HG03066 (cell line): ENCODE measurements around the gene LAMTOR2.
A peak's percentile ranks its signal among the peaks of the same experiment; 100 is the strongest.

Experiments
- ATAC-seq: cut with Tn5 transposase; IDR thresholded peaks from one replicate; pipeline ENCODE4 v1.9.1; 2021; ENCODE audit warnings: low read depth; ENCODE audit not compliant: unreplicated experiment

The LAMTOR2 gene

DNA sequence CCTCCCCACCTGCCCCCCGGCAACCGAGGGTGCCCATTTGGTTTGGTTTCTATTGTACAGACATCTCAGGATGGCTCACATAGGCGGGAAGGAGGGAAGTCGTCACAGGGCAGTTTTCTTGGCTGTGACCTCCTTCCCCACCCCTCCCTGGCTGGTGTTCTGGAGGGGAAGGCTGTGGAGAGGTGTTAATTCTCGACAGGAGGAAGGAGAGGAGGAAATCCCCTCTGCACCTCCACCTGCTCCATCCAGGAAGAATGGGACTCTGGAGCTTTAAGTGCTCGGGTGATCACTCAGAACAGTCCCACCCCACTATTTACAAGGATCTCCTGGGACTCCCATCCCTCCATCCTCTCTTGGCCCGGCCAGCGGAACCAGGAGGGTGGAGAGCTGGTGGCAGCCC is 20.1 kb downstream of the LAMTOR2 start:
- no peak for ATAC-seq

- no peak for ATAC-seq
Measured at GRCh38 chr1:156075162-156075561, 20.6 kb downstream of the LAMTOR2 start.

GRCh38 chr1:156075775-156076204 is 21.2 kb downstream of the LAMTOR2 start:
- no peak for ATAC-seq

DNA sequence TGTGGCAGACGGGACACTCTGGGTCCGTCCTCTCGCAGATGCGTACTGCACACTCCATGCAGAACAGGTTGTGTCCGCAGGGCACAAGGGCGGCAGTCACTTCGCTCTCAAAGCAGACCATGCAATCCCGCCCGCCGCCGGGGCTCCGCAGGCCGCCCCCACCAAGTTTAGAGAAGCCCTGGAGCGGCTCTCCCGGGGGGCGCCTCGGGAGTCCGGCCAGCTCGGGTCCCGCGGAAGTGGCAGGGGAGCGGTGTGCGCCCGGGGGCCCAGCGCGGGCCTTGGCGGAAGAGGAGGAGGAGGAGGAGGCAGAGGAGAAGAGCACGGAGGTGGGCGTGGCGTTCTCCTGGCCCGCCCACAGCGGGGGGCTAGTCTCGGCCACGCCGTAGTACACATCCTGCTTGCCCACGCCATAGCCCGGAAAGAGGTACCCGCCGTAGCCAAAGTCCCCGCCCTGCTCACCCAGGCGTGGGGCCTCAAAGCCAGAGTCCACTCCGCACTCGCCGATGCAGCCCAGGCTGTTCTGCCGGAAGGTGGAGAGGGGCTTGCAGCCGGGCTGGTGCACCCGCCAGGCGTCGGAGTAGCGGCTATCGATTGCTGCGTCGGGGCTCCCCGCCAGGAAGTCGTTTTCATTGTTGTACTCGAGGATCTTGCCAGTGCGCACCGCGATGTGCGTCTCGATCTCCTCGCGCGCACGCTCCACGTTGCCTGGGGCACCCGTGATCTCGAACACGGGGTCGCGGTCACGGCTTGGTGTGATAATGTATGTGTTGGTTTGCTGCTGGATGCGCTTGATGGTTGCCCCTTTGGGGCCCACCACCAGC is 22.2 kb downstream of the LAMTOR2 start:
- ATAC-seq, result peak; percentile 78

- ATAC-seq, result no peak
Measured at GRCh38 chr1:156077430-156077760, 22.8 kb downstream of the LAMTOR2 start.

DNA sequence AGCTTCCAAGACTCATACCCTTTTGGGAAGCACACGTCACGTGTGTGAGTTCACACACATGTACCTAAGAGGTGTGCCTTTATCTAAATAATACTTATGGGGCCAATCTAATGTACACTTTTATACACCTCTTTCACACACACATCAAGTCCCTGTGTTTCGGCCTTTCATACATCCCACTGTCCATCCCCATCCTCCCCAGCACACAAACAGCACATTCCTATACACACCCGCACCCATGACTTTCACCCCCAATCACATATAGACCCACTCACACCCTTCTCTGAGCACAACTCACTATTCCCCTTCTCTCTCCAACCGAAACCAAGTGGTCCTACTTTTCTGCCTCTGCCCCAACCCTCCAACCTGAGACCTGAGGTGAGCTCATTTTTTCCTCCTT is 24.1 kb downstream of the LAMTOR2 start:
- no peak for ATAC-seq

GRCh38 chr1:156079762-156080161 is 25.2 kb downstream of the LAMTOR2 start:
- no peak for ATAC-seq

GRCh38 chr1:156080241-156080862 is 25.8 kb downstream of the LAMTOR2 start:
- no peak for ATAC-seq

GRCh38 chr1:156080863-156081179 is 26.2 kb downstream of the LAMTOR2 start:
- no peak for ATAC-seq

DNA sequence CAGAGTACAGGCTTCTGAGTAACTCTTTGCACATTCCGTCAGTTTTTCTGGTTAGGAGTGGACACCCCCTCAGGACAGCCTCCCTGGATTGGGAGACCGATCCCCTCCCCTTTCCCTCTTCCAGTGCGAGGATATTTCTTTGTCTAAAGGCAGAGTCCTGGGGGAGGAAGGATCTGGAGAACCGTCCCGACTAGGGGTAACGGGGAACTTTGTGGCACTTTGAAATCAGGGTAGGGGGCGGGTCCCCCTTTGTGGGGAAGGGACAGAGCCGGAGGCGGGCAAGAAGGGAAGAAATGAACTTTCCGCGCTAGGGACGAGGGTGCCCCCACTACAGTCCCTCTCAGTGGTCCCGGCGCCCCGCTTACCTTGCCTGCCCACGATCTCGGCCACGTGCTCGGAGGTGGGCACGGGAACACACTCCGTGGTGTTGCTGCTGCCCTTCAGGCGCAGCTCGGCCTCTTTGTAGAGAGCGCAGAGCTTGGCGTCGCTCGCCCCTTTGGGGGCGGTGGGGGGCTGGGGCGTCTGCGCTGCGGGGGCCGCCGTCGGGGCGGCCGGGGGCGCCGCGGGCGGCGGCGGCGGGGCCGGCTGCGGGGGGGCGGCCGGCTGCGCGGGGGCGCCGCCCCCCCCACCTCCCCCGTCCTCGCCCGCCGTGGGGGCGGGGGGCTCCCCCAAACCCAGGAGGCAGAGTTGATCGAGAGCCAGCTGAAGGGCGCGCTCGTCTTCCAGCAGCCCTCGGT is 26.8 kb downstream of the LAMTOR2 start:
- no peak for ATAC-seq

DNA sequence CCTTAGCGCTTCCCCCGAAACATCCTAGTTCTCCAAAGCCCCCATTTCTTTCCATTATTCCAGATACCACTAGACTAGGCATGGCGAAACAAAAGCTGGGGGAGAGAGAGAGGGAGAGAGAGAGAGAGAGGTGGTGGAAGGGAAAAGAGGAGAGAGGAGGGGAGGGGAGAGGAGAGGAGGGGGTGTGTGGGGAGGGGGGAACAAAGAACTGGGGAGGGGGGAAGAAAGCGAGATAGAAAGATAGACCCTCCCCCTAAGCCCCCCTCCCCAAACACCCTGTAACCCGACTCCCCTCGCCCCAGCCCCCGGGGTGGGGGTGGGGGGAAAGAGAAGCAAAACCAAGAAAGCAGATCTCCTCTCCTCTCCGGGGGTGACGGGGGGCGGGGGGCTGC is 27.3 kb downstream of the LAMTOR2 start:
- ATAC-seq, result no peak

DNA sequence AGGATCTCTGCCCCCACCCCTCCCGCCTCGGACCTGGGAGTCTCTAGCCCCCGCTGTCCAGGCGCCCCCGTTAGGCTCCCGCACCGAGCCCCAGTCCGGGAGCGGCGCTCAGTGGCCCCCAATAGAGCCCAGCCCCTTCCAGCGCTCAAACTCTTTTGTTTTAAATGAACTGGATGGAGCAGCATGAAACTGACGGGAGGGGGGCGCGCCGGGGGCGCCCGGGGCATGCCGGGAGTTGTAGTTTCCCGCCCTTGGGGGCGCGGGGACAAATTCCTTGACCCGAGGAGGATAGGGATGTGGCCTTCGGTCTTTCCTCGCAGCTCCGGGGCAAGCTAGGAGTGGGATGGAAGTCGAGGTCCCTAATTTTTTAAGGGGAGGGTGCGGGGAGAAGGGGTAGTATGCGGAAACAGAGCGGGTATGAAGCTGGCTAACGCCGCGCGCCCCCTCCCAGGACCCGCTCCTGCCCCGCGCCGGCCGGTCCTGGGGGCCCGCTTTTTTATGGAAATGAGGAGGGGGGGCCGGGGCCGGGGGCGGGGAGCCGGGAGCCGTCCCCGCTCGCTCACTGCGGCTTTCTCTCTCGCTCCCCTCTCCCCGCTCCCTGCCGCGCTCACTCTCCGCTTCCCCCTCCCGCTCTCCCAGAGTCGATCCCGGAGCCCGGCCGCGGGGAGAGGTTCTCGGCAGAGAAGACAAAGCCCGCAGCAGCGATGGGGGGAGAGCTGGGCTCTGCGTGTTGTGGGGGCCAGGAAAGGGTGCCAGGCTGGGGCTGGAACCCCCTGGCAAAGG is 27.9 kb downstream of the LAMTOR2 start, which contains the start of gene MEX3A:
Gene MEX3A, minus strand, starts transcription at position 157 of the 783 bp plus-strand sequence. CDS start 467 bp downstream, outside the sequence.
- ATAC-seq, result peak; percentile 78

DNA sequence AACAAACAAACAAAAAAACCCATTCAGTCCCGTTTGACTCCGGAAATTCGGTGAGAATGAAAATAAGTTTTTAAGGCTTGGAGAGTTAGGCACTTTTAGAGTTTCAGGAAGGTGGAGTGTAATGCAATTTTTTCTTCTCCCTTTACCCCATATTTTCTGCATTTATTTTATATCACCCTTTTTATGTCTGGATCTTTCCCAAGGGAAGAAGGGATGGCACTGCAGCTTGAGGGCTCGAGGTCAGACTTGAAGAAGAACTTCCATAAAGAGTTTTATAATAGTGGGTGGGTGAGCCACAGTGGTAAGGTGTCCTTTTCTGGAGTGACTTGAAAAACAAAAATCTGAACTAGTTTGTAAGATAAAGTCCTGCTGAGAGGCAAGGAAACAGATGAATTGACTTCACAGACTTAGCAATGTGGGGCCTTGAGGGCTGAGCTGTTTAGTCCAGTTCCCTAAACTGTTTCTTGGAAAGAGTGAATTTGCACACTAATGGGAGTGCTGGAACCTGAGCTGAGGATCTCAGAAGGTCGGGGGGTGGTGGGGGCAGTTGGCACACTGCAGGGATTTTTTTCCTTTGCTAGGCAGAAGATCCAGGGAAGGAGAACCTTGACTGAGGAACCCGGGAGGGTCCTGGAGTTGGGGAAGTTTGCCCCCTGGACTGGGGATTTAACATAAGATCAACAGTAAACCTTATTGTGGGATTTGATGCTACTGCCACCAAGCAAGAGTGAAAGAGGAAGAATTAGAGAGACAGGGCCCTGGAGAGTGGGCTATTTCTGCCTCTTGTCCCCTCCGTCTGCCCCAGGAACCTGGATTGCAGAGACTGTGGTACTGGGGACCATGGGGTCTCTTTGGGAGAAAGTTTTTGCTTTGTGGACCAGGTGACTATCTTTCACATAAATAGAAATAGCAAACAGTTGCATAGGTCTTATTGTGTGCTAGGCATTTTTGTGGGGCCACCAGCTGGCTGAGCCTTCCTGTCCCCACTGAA is 29.5 kb downstream of the LAMTOR2 start:
- no peak for ATAC-seq

GRCh38 chr1:156086256-156086662 is 31.7 kb downstream of the LAMTOR2 start:
- no peak for ATAC-seq

DNA sequence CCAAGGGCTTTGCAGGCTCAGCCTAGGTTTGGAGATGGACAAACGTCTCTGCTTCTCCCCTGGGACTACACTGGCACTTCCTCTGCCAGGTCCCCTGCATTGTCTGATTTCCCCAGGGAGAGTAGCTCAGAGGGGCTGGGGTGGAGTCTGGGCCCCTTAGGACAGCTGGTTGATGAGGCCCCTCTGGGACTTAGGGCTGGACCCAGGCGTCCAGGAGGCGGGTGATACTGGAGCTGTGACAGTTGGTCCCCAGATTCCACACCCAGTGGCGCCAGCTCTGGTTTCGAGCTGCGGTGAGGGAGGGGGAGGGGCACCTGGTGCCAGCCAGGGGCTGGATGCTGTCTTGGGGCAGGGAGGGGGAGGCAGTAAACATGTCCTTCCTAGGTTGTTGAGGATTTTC is 35.1 kb downstream of the LAMTOR2 start:
- ATAC-seq, result no peak

DNA sequence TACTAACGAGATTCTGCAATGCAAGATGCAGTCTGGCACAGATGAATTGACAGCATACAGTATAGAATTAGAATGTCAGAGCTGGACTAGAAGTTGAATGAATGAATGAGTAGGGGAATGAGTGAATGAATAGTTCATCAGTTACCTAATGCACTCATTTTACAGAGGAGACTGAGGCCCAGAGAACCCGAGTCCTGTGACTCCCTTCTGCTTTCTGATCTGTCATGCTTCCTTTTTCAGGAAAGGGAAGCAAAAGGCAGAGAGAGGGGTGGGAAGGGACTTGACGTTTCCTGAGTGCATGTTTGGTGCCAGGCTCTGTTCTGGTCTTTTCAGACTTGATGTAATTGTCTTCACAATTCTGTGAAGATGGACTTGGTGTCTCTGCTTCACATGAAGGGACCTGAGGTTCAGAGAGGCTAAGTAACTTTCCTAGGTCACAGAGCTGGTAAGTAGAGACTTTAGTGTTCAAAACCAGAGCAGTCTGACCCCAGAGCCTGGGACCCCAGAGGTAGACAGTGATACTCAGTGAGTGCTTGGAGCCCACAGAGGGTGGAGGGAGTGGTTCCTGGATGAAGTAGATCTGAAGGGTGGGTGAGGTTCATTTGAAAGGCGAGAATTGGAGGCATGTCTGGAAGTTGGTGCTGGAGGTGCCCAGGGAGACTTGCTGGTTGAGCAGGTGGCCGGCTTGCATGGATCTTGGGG is 35.7 kb downstream of the LAMTOR2 start:
- no peak for ATAC-seq

DNA sequence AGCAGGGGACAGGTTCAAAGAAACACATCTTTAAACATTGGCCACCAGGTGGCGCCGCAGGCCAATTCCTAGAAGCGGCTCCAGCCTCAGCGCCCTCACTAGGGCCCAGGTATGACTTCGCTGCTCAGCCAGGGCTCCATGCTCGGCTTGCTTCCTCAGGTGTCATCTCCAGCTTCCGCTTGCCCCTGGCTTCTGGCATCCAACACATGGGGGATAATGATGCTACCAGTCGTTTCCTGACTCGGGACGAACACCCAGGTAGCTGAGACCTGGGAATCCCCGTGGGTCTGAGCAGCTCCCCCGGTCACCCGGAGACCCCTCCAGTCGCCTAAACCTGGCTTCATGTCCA is 36.2 kb downstream of the LAMTOR2 start:
- ATAC-seq, result no peak

GRCh38 chr1:156091610-156092009 is 37.0 kb downstream of the LAMTOR2 start:
- ATAC-seq, result no peak

GRCh38 chr1:156095906-156096508 is 41.4 kb downstream of the LAMTOR2 start:
- ATAC-seq, result no peak
